Stomach (tissue), 4 donors: Measurements from ENCODE around the gene VGLL1.

Experiments
- POLR2A ChIP-seq, 4 donors: fragments of 450-650 bp; IDR thresholded peaks; one replicate each; pipeline ENCODE4 v1.6.1; 2016; ENCODE audit warnings: antibody characterized with exemption in 4 of 4, control low read depth in 2 of 4, mild to moderate bottlenecking in 1 of 4, moderate library complexity in 1 of 4
- POLR2AphosphoS5 ChIP-seq, 3 donors: sonication (generic); formaldehyde crosslinking; IDR thresholded peaks; one replicate each; pipeline ENCODE4 v1.6.1; 2016; ENCODE audit warnings: antibody characterized with exemption in 3 of 3

DNA sequence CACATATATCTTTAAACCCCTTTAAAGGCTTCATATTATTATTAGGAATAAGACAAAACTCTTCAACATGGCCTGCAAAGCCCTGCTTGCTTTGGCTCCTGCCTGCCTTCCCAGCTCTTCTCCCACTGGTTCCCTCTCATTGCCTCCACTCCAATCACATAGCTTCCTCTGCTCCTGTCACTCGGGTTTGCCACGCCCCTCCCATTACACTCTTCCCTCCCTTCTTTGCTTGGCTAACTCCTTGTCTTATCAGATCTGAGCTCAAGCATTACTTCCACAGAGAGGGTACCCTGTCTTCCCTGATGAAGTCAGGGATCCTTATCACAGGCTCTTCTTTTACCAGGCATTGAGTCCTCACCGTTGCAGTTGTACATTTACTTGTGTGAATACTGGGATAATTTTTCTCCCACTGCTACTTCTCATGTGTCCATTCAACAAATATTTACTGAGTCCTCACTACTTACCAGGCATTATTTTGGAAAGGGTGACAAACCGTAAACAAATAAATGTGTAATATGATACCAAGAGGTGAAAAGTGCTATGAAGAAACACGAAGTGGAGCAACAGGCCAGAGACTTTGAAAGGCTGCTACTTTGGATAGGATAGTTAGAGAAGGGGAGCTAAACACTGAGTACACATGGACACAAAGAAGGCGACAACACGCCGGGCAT lies 3.2 kb upstream of the VGLL1 start:
- no peak for TF ChIP-seq POLR2AphosphoS5 (IDR thresholded peaks at IDR 0.05)
- no peak for TF ChIP-seq POLR2A (IDR thresholded peaks at IDR 0.05)
